ENCODE measurements around the gene HS2ST1. TPM values are rescaled to one million over a fixed set of nuclear protein-coding genes. Genes with fewer than 3 reads are reported as not detected.

Gene HS2ST1
- total RNA-seq, 6 experiments from 2014 or later: 9.9 to 17.2 (median 13.7) TPM

GRCh38 chr1:87144981-87145380 is 230.5 kb downstream of the HS2ST1 start:
- DNase-seq (no peak), ATAC-seq (no peak)
- H3K27ac ChIP-seq: no peak overlapping the region
- H3K4me3 ChIP-seq: no peak overlapping the region
- H3K36me3 ChIP-seq: no peaks in the 10 kb centered on the region
- no peaks in the 10 kb centered on the region for H3K27me3 ChIP-seq
- H3K9me3 ChIP-seq: no peaks in the 10 kb centered on the region
- no peak for TF ChIP-seq POLR2A (IDR thresholded peaks at IDR 0.05)
- TF ChIP-seq, protein P1, sequence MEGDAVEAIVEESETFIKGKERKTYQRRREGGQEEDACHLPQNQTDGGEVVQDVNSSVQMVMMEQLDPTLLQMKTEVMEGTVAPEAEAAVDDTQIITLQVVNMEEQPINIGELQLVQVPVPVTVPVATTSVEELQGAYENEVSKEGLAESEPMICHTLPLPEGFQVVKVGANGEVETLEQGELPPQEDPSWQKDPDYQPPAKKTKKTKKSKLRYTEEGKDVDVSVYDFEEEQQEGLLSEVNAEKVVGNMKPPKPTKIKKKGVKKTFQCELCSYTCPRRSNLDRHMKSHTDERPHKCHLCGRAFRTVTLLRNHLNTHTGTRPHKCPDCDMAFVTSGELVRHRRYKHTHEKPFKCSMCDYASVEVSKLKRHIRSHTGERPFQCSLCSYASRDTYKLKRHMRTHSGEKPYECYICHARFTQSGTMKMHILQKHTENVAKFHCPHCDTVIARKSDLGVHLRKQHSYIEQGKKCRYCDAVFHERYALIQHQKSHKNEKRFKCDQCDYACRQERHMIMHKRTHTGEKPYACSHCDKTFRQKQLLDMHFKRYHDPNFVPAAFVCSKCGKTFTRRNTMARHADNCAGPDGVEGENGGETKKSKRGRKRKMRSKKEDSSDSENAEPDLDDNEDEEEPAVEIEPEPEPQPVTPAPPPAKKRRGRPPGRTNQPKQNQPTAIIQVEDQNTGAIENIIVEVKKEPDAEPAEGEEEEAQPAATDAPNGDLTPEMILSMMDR (IDR thresholded peaks at IDR 0.05): no peak
- no peaks in the 10 kb centered on the region for H3K4me1 ChIP-seq
- WGBS (ENCODE audit: insufficient coverage, low coverage, low lambda C conversion rate, missing lambda C conversion rate): 86% methylated on average over 1 of the region's 2 CpGs
- intact Hi-C loops (cut with DNase I): no loop called here

DNA sequence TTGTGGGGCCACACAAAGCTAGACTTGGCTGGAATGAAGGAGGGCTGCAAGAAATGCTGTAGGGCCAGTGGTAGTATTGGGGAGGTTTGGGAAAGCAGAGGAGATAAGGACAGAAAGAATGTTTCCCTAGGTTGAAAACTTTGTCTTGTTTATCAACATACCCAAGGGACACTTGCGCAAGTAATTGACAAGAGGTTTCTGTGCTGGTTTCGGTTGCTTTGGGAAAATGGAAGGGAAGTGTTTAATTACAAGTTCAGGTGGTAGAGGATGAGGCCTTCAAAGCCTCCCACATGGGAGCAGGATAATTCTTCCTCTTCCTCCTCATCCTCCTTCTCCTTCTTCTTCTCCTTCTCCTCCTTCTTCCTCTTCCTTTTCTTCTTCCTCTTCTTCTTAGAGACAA is 232.1 kb downstream of the HS2ST1 start:
- no peaks in the 10 kb centered on the region for H3K9me3 ChIP-seq
- ATAC-seq (no peak), DNase-seq (no peak)
- no peaks in the 10 kb centered on the region for H3K36me3 ChIP-seq
- intact Hi-C loops (cut with DNase I): no loop called here
- WGBS (ENCODE audit: insufficient coverage, low coverage, low lambda C conversion rate, missing lambda C conversion rate): 68% methylated on average over 2 of the region's 2 CpGs
- H3K27me3 ChIP-seq: no peaks in the 10 kb centered on the region
- H3K27ac ChIP-seq: no peak overlapping the region
- H3K4me1 ChIP-seq: peaks cover 0 to 4% (median 2%) of the 10 kb centered on the region in 4 donors
- TF ChIP-seq, protein P1 (IDR thresholded peaks at IDR 0.05): no peak
- no peak for TF ChIP-seq POLR2A (IDR thresholded peaks at IDR 0.05)
- no peak overlapping the region for H3K4me3 ChIP-seq

GRCh38 chr1:87146986-87147385 is 232.6 kb downstream of the HS2ST1 start:
- TF ChIP-seq, protein P1 (IDR thresholded peaks at IDR 0.05): no peak
- no peak for TF ChIP-seq POLR2A (IDR thresholded peaks at IDR 0.05)
- intact Hi-C loops (cut with DNase I): no loop called here
- Histone ChIP-seq H3K36me3 (no peaks in the 10 kb centered on the region), H3K9me3 (no peaks in the 10 kb centered on the region), H3K4me1 (peaks cover 0 to 8% (median 3%) of the 10 kb centered on the region in 4 donors), H3K27me3 (no peaks in the 10 kb centered on the region), H3K4me3 (no peak overlapping the region), H3K27ac (no peak overlapping the region)
- 50% methylated on average over 2 of the region's 2 CpGs for WGBS (ENCODE audit: insufficient coverage, low coverage, low lambda C conversion rate, missing lambda C conversion rate)
- DNase-seq: no peak
- no peak for ATAC-seq

GRCh38 chr1:87147851-87148250 is 233.4 kb downstream of the HS2ST1 start:
- 57% methylated on average over 3 of the region's 3 CpGs for WGBS (ENCODE audit: insufficient coverage, low coverage, low lambda C conversion rate, missing lambda C conversion rate)
- no peaks in the 10 kb centered on the region for H3K27me3 ChIP-seq
- no peak for DNase-seq
- H3K4me3 ChIP-seq: no peak overlapping the region
- intact Hi-C loops (cut with DNase I): no loop called here
- no peak overlapping the region for H3K27ac ChIP-seq
- no peaks in the 10 kb centered on the region for H3K36me3 ChIP-seq
- TF ChIP-seq POLR2A (IDR thresholded peaks at IDR 0.05): no peak
- TF ChIP-seq, protein P1 (IDR thresholded peaks at IDR 0.05): no peak
- no peaks in the 10 kb centered on the region for H3K9me3 ChIP-seq
- peaks cover 0 to 10% (median 3%) of the 10 kb centered on the region in 4 donors for H3K4me1 ChIP-seq
- ATAC-seq: no peak

DNA sequence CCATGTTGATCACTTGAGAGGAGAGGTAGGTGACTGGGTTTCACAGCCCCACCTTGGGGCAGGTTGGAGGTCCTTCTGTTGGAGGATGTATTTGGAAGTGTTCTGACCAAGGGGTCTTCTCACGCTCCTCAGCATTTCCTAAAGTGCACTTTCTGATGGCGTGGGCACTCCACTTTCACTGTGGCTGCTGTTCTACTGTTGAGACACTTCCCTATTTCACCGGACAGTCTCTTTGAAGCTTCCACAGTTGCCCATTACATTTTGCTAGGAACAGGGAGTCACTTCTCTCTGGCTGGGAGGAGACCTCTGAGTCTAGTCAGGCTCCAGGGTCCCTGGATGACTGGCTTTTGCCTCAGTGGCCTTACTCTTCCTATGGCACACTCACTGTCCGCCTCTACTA is 234.2 kb downstream of the HS2ST1 start:
- Histone ChIP-seq H3K27me3 (no peaks in the 10 kb centered on the region), H3K27ac (no peak overlapping the region), H3K36me3 (no peaks in the 10 kb centered on the region), H3K4me1 (peaks cover 0 to 10% (median 3%) of the 10 kb centered on the region in 4 donors), H3K9me3 (no peaks in the 10 kb centered on the region), H3K4me3 (no peak overlapping the region)
- WGBS (ENCODE audit: insufficient coverage, low coverage, low lambda C conversion rate, missing lambda C conversion rate): 69% methylated on average over 3 of the region's 4 CpGs
- intact Hi-C loops (cut with DNase I): no loop called here
- TF ChIP-seq POLR2A (IDR thresholded peaks at IDR 0.05): no peak
- TF ChIP-seq, protein P1 (IDR thresholded peaks at IDR 0.05): no peak
- DNase-seq: no peak
- no peak for ATAC-seq
